H9 (cell line): ENCODE results near the gene SLC36A3. TPM values are rescaled to one million over a fixed set of nuclear protein-coding genes. Genes with fewer than 3 reads are reported as not detected.

Experiments
- DNase-seq: peaks from one replicate; pipeline ENCODE4 v3.0.0-alpha.2; 2017
- H2AFZ ChIP-seq: one replicate; pipeline ENCODE4 v1.6.1; 2013; ENCODE audit warnings: mild to moderate bottlenecking, low read length, control low read depth, moderate library complexity
- H2AK5ac ChIP-seq: 2 replicates; pipeline ENCODE4 v1.6.1; 2013; ENCODE audit warnings: low read length, control low read depth, mixed read lengths; ENCODE audit not compliant: insufficient read length
- H2BK120ac ChIP-seq: one replicate; pipeline ENCODE4 v1.6.1; 2013; ENCODE audit warnings: low read depth, mild to moderate bottlenecking, low read length, control low read depth, inconsistent platforms; ENCODE audit not compliant: poor library complexity, severe bottlenecking
- H2BK12ac ChIP-seq: 2 replicates; pipeline ENCODE4 v1.6.1; 2013; ENCODE audit warnings: low read length, control low read depth, mixed read lengths, low read depth; ENCODE audit not compliant: insufficient read length
- H2BK15ac ChIP-seq: 2 replicates; pipeline ENCODE4 v1.6.1; 2013; ENCODE audit warnings: low read depth, low read length, control low read depth
- H2BK20ac ChIP-seq: one replicate; pipeline ENCODE4 v1.6.1; 2013; ENCODE audit warnings: low read depth, mild to moderate bottlenecking, low read length, control low read depth, inconsistent platforms; ENCODE audit not compliant: poor library complexity, severe bottlenecking
- H2BK5ac ChIP-seq: 2 replicates; pipeline ENCODE4 v1.6.1; 2013; ENCODE audit warnings: low read length, control low read depth, mixed read lengths; ENCODE audit not compliant: insufficient read length
- H3K14ac ChIP-seq: 2 replicates; pipeline ENCODE4 v1.6.1; 2013; ENCODE audit warnings: low read length, control low read depth; ENCODE audit not compliant: insufficient read depth
- H3K18ac ChIP-seq: 2 replicates; pipeline ENCODE4 v1.6.1; 2013; ENCODE audit warnings: low read depth, mild to moderate bottlenecking, mixed read lengths, low read length, control low read depth; ENCODE audit not compliant: insufficient read length
- H3K23ac ChIP-seq: 2 replicates; pipeline ENCODE4 v1.6.1; 2013; ENCODE audit warnings: low read length, control low read depth, mixed read lengths, low read depth; ENCODE audit not compliant: insufficient read length
- H3K23me2 ChIP-seq: 2 replicates; pipeline ENCODE4 v1.6.1; 2013; ENCODE audit warnings: low read depth, mild to moderate bottlenecking, mixed read lengths, low read length, control low read depth; ENCODE audit not compliant: insufficient read length, poor library complexity, severe bottlenecking
- H3K27ac ChIP-seq: 2 replicates; pipeline ENCODE4 v1.5.1; 2013; ENCODE audit warnings: low read length, control low read depth, mixed read lengths, low read depth; ENCODE audit not compliant: insufficient read length
- H3K27me3 ChIP-seq: 2 replicates; pipeline ENCODE4 v1.6.1; 2013; ENCODE audit warnings: low read length, control low read depth, inconsistent platforms; ENCODE audit not compliant: insufficient read depth
- H3K4ac ChIP-seq: 2 replicates; pipeline ENCODE4 v1.6.1; 2013; ENCODE audit warnings: low read depth, mild to moderate bottlenecking, control low read depth, inconsistent platforms, low read length, moderate library complexity
- H3K4me1 ChIP-seq: 2 replicates; pipeline ENCODE4 v1.6.1; 2013; ENCODE audit warnings: low read length, control low read depth, inconsistent platforms; ENCODE audit not compliant: insufficient read depth
- H3K4me2 ChIP-seq: 2 replicates; pipeline ENCODE4 v1.6.1; 2013; ENCODE audit warnings: low read length, control low read depth, mixed read lengths; ENCODE audit not compliant: insufficient read length, insufficient read depth
- H3K56ac ChIP-seq: 2 replicates; pipeline ENCODE4 v1.6.1; 2013; ENCODE audit warnings: low read depth, mild to moderate bottlenecking, mixed read lengths, low read length, control low read depth; ENCODE audit not compliant: insufficient read length
- H3K79me1 ChIP-seq: 2 replicates; pipeline ENCODE4 v1.6.1; 2013; ENCODE audit warnings: low read depth, mild to moderate bottlenecking, moderate library complexity, low read length, control low read depth, inconsistent platforms; ENCODE audit not compliant: insufficient read depth, poor library complexity, severe bottlenecking
- H3K79me2 ChIP-seq: 2 replicates; pipeline ENCODE4 v1.6.1; 2013; ENCODE audit warnings: low read length, control low read depth, inconsistent platforms; ENCODE audit not compliant: insufficient read depth
- H3K9ac ChIP-seq: 2 replicates; pipeline ENCODE4 v1.6.1; 2013; ENCODE audit warnings: low read length, control low read depth, mixed read lengths; ENCODE audit not compliant: insufficient read length; ENCODE audit errors: extremely low read depth
- H3K9me3 ChIP-seq: one replicate; pipeline ENCODE4 v1.6.1; 2013; ENCODE audit warnings: low read depth, low read length, inconsistent platforms; ENCODE audit not compliant: control insufficient read depth
- H3T11ph ChIP-seq: one replicate; pipeline ENCODE4 v1.6.1; 2013; ENCODE audit warnings: mild to moderate bottlenecking, low read length, control low read depth, inconsistent platforms
- H4K20me1 ChIP-seq: one replicate; pipeline ENCODE4 v1.6.1; 2013; ENCODE audit not compliant: control insufficient read depth, insufficient read length, insufficient read depth
- H4K5ac ChIP-seq: 2 replicates; pipeline ENCODE4 v1.6.1; 2013; ENCODE audit warnings: low read depth, mild to moderate bottlenecking, mixed read lengths, low read length, control low read depth; ENCODE audit not compliant: insufficient read length
- H4K8ac ChIP-seq: replicated peaks from 2 replicates; pipeline ENCODE4 v1.6.1; 2013; ENCODE audit warnings: low read length, control low read depth, mixed read lengths, low read depth; ENCODE audit not compliant: insufficient read length
- H4K91ac ChIP-seq: 2 replicates; pipeline ENCODE4 v1.6.1; 2013; ENCODE audit warnings: low read depth, mild to moderate bottlenecking, moderate library complexity, mixed read lengths, low read length, control low read depth; ENCODE audit not compliant: insufficient read length
- H3K27ac Mint-ChIP-seq, 3 experiments: 2 replicates in 2 of 3; 3 replicates in 1 of 3; pipeline ENCODE4 v1.8.0; 2020 to 2021; ENCODE audit warnings: mixed read lengths in 3 of 3, mild to moderate bottlenecking in 1 of 3, moderate library complexity in 1 of 3
- H3K27me3 Mint-ChIP-seq: 2 replicates; pipeline ENCODE4 v1.8.0; 2021; ENCODE audit warnings: low read depth, mild to moderate bottlenecking, moderate library complexity, mixed read lengths
- H3K36me3 Mint-ChIP-seq, 3 experiments: 2 replicates in 2 of 3; 3 replicates in 1 of 3; pipeline ENCODE4 v1.8.0; 2020 to 2021; ENCODE audit warnings: low read depth in 3 of 3, mixed read lengths in 3 of 3; ENCODE audit not compliant: insufficient read depth in 1 of 3
- H3K4me1 Mint-ChIP-seq, 2 experiments: 2 replicates each; pipeline ENCODE4 v1.8.0; 2020; ENCODE audit warnings: mixed read lengths in 2 of 2
- H3K4me3 Mint-ChIP-seq, 2 experiments: 2 replicates in 1 of 2; 3 replicates in 1 of 2; pipeline ENCODE4 v1.8.0; 2020 to 2021; ENCODE audit warnings: mild to moderate bottlenecking in 2 of 2, mixed read lengths in 2 of 2, moderate library complexity in 1 of 2
- H3K9me3 Mint-ChIP-seq, 2 experiments: 2 replicates in 1 of 2; 3 replicates in 1 of 2; pipeline ENCODE4 v1.8.0; 2020; ENCODE audit warnings: mild to moderate bottlenecking in 2 of 2, mixed read lengths in 2 of 2, moderate library complexity in 1 of 2
- WGBS: extraction: QIAGEN DNeasy Blood & Tissue Kit; methylation state at CpG from one replicate; pipeline ENCODE4 v1.1.7; 2013; ENCODE audit warnings: missing lambda C conversion rate, low lambda C conversion rate, mixed read lengths; ENCODE audit not compliant: insufficient read length; ENCODE audit errors: extremely low coverage; 5-methylcytosine and 5-hydroxymethylcytosine counted together
- total RNA-seq: library from RNA; stranded (reverse); gene quantifications from 2 replicates; pipeline ENCODE4 v1.2.1, GENCODE V29; 2021
- TF ChIP-seq, protein P1 (sequence below): fragments of 200-600 bp; sonication (generic); conservative IDR thresholded peaks from 3 replicates; pipeline ENCODE4 v1.8.0; 2021; ENCODE audit warnings: antibody characterized with exemption, mild to moderate bottlenecking

Gene SLC36A3
- total RNA-seq, 1 experiment from 2014 or later, result not detected

DNA sequence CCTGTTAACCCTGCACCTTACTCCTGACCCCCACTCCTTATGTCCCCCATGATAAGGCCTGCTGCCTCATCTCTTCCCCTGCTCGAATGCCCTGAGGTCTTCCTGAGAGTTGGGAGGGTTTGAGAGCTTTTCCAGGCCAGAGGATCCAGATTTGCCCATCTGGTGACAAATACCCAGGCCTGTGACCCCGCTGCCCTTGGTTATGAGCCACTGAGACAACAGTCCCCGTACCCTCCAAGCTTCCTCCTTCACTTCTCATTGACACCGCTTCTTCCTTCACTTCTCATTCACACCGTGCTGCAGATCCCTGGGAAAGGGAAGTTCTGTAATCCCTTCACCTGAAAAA is 50.0 kb downstream of the SLC36A3 start:
- no CpG with 5 or more reads among the region's 5 CpGs for whole genome bisulfite sequencing
- Histone ChIP-seq H4K91ac (no peak overlapping the region), H2BK15ac (no peak overlapping the region), H3K18ac (no peak overlapping the region), H2BK120ac (no peak overlapping the region), H2BK20ac (no peak overlapping the region), H3K27ac (no peak overlapping the region), H3K9ac (peak overlapping the region; percentile 65), H3T11ph (no peak overlapping the region), H4K8ac (no peak overlapping the region), H4K20me1 (no peaks in the 10 kb centered on the region), H3K27me3 (no peaks in the 10 kb centered on the region), H3K9me3 (no peaks in the 10 kb centered on the region), H3K4me2 (peak overlapping the region; percentile 82), H3K56ac (no peak overlapping the region), H2BK12ac (no peak overlapping the region), H4K5ac (no peak overlapping the region), H3K23me2 (peaks cover 9% of the 10 kb centered on the region), H3K23ac (no peak overlapping the region), H2BK5ac (no peak overlapping the region), H3K79me1 (no peaks in the 10 kb centered on the region), H3K79me2 (no peaks in the 10 kb centered on the region; the same call in 1 of the 2 replicates), H3K4me1 (peaks cover 3% of the 10 kb centered on the region; the same call in 1 of the 2 replicates), H2AFZ (no peak overlapping the region), H3K4ac (no peak overlapping the region), H2AK5ac (no peak overlapping the region), H3K14ac (no peak overlapping the region)
- H3K4me3 Mint-ChIP-seq, result peak overlapping the region; percentile 83 to 84
- DNase-seq, result no peak
- no peaks in the 10 kb centered on the region for H3K9me3 Mint-ChIP-seq
- H3K4me1 Mint-ChIP-seq, result peaks cover 39 to 40% of the 10 kb centered on the region in 2 experiments
- TF ChIP-seq, protein P1, sequence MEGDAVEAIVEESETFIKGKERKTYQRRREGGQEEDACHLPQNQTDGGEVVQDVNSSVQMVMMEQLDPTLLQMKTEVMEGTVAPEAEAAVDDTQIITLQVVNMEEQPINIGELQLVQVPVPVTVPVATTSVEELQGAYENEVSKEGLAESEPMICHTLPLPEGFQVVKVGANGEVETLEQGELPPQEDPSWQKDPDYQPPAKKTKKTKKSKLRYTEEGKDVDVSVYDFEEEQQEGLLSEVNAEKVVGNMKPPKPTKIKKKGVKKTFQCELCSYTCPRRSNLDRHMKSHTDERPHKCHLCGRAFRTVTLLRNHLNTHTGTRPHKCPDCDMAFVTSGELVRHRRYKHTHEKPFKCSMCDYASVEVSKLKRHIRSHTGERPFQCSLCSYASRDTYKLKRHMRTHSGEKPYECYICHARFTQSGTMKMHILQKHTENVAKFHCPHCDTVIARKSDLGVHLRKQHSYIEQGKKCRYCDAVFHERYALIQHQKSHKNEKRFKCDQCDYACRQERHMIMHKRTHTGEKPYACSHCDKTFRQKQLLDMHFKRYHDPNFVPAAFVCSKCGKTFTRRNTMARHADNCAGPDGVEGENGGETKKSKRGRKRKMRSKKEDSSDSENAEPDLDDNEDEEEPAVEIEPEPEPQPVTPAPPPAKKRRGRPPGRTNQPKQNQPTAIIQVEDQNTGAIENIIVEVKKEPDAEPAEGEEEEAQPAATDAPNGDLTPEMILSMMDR, result no peak
- H3K36me3 Mint-ChIP-seq, result no peaks in the 10 kb centered on the region; a peak in 1 of 7 replicates
- peak overlapping the region; percentile 73 to 95 (median 94); a peak in 5 of 7 replicates for H3K27ac Mint-ChIP-seq
- no peaks in the 10 kb centered on the region for H3K27me3 Mint-ChIP-seq
